ENCODE results near the gene WDR1. TPM values are rescaled to one million over a fixed set of nuclear protein-coding genes. Genes with fewer than 3 reads are reported as not detected.

Gene WDR1
- total RNA-seq, 4 donors from 2014 or later, result 361 to 536 (median 485) TPM

DNA sequence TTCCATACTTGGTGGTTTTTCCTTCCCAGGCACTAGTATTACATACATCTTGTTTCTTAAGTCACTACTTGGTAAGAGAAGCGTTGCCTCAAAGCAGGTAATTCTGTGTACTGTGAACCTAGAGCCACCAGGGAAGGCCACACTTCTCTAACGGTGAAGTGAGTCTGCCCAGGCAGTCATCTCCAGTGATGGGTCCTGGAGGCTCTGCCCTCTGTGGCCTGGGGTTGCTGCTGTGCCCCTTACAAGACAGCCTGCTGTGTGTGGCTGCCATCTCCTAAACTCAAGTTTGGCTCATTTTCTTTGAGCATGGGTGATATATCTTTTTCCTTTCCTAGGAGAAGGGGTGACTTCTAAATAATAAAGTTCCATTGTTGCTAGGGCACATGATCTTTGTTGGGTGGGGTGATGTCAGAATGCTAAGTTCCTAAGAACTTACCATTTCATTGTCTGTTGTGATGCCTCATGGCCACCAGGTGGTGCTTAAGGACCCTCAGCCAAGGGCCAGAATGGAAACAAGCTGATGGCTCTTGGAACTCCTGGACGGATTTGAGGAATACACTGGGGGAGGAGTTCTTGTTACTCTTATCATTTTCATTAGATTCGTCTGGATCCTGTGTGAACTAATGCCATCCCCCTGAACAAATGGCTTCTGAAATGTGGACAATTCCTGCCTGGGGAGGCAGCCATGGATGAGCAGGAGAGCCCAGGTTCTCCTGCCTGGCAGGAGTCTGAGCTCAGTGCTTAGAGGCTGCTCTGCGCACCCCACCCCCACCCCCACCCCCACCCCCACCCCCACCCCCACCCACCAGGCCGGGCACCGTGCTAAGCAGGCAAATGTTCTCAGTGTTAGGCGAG lies 41.1 kb upstream of the WDR1 start:
- no peak for DNase-seq (ENCODE audit: extremely low spot score)
- WGBS, result 40% methylated on average over 4 of the region's 8 CpGs
- H3K36me3 ChIP-seq, result no peaks in the 10 kb centered on the region
- H3K4me1 ChIP-seq, result peaks cover 0 to 33% (median 20%) of the 10 kb centered on the region in 4 donors
- intact Hi-C loops (cut with DNase I), result loop anchor here (1.0 to 5.0 kb wide), 3 partner anchors 35 to 395 kb away; no protein-coding TSS in a partner anchor
- TF ChIP-seq POLR2AphosphoS5 (IDR thresholded peaks at IDR 0.05) (peak in 1 of 2 donors; percentile 16), EP300 (IDR thresholded peaks at IDR 0.05) (no peak), POLR2A (IDR thresholded peaks at IDR 0.05; ENCODE audit: low read depth) (no peak)
- TF ChIP-seq, protein P1, sequence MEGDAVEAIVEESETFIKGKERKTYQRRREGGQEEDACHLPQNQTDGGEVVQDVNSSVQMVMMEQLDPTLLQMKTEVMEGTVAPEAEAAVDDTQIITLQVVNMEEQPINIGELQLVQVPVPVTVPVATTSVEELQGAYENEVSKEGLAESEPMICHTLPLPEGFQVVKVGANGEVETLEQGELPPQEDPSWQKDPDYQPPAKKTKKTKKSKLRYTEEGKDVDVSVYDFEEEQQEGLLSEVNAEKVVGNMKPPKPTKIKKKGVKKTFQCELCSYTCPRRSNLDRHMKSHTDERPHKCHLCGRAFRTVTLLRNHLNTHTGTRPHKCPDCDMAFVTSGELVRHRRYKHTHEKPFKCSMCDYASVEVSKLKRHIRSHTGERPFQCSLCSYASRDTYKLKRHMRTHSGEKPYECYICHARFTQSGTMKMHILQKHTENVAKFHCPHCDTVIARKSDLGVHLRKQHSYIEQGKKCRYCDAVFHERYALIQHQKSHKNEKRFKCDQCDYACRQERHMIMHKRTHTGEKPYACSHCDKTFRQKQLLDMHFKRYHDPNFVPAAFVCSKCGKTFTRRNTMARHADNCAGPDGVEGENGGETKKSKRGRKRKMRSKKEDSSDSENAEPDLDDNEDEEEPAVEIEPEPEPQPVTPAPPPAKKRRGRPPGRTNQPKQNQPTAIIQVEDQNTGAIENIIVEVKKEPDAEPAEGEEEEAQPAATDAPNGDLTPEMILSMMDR (IDR thresholded peaks at IDR 0.05), result peak; percentile 82 to 85 (median 84)
- peak overlapping the region in 1 of 4 donors; percentile 14 for H3K4me3 ChIP-seq
- H3K9me3 ChIP-seq, result no peaks in the 10 kb centered on the region
- H3K27ac ChIP-seq (replicated peaks in 1 of 4), result peak overlapping the region; percentile 73 to 76 (median 74)
- H3K27me3 ChIP-seq, result no peaks in the 10 kb centered on the region

DNA sequence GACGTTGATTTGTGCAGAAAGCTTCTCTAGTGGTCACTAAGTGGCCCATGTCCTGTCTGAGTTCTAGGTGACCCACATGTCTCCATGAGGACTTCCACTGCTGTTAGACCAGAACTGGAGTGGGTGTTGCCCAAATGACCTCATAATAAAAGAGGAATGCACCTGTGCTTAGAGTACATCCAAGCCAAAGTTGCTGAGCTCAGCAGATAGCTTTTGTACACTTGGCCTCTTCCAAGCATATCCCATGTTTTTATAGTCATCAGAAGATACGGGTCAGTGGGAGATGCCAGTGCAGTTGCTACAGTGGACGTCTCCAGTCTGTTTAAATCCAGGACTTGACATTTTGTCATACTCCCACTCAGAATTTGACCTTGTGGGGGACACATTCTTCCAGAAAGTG lies 37.6 kb upstream of the WDR1 start:
- intact Hi-C loops (cut with DNase I), result no loop called here

DNA sequence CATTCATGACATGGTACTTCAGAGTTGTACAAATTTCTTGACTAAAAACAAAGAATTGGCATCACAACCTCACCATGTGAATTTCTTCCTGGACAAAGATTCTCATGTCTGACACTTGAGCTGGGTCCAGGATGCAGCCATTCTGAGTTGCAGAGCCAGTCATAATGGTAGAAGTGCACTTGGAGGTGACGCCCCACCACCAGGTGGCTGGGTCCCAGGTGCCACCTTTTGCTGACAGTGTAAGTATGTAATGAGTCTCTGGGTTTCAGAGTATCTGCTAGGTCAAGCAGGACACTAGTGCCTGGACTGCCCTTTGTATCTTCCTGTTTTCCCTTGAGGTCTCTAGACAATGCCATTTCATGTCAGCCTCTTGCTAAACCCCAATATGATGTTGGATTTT lies 36.6 kb upstream of the WDR1 start:
- H3K27ac ChIP-seq (replicated peaks in 1 of 4), result no peak overlapping the region
- TF ChIP-seq POLR2A (IDR thresholded peaks at IDR 0.05; ENCODE audit: low read depth), result no peak
- TF ChIP-seq, protein P1 (IDR thresholded peaks at IDR 0.05), result no peak
- TF ChIP-seq POLR2AphosphoS5 (IDR thresholded peaks at IDR 0.05), result no peak
- TF ChIP-seq EP300 (IDR thresholded peaks at IDR 0.05), result no peak
- H3K36me3 ChIP-seq, result no peaks in the 10 kb centered on the region
- H3K4me3 ChIP-seq, result no peak overlapping the region
- intact Hi-C loops (cut with DNase I), result no loop called here
- H3K4me1 ChIP-seq, result peaks cover 0 to 10% (median 8%) of the 10 kb centered on the region in 4 donors
- no peaks in the 10 kb centered on the region for H3K27me3 ChIP-seq
- H3K9me3 ChIP-seq, result no peaks in the 10 kb centered on the region
- 100% methylated on average over 1 of the region's 1 CpG for WGBS
- DNase-seq (ENCODE audit: extremely low spot score), result no peak

More for the DNA sequence above, 37.6 kb upstream of the WDR1 start:
- TF ChIP-seq, protein P1 (IDR thresholded peaks at IDR 0.05), result no peak
- TF ChIP-seq POLR2A (IDR thresholded peaks at IDR 0.05; ENCODE audit: low read depth), result no peak
- no peak for TF ChIP-seq EP300 (IDR thresholded peaks at IDR 0.05)
- no peak for TF ChIP-seq POLR2AphosphoS5 (IDR thresholded peaks at IDR 0.05)
- no peak overlapping the region for H3K4me3 ChIP-seq
- peaks cover 0 to 19% (median 19%) of the 10 kb centered on the region in 4 donors for H3K4me1 ChIP-seq
- 97% methylated on average over 3 of the region's 3 CpGs for WGBS
- H3K27ac ChIP-seq (replicated peaks in 1 of 4), result no peak overlapping the region
- DNase-seq (ENCODE audit: extremely low spot score), result no peak
- H3K36me3 ChIP-seq, result no peaks in the 10 kb centered on the region
- no peaks in the 10 kb centered on the region for H3K9me3 ChIP-seq
- H3K27me3 ChIP-seq, result no peaks in the 10 kb centered on the region

DNA sequence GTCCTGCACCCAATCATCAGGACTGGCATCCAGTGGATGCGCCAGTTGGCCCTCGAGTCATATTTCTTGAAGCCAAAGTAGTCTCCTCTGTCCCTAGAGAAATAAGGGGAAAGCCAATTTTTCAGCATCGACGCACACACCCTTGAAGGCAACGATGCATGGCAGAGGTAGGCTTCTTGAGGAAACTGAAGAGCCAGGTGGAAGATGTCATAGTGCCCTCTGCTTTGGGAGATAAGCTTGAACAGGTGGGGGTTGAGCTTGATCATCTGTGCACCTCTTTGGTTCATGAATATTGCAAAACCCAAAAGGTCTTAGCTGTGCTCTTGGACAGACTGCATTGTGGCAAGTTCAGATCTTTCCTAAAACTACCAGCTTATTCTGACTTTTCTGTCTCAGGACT lies 34.6 kb upstream of the WDR1 start:
- no peak for DNase-seq (ENCODE audit: extremely low spot score)
- no peaks in the 10 kb centered on the region for H3K27me3 ChIP-seq
- intact Hi-C loops (cut with DNase I), result no loop called here
- WGBS, result 87% methylated on average over 5 of the region's 5 CpGs
- H3K9me3 ChIP-seq, result no peaks in the 10 kb centered on the region
- TF ChIP-seq POLR2AphosphoS5 (IDR thresholded peaks at IDR 0.05), result no peak
- TF ChIP-seq EP300 (IDR thresholded peaks at IDR 0.05), result no peak
- no peaks in the 10 kb centered on the region for H3K4me1 ChIP-seq
- H3K27ac ChIP-seq (replicated peaks in 1 of 4), result no peak overlapping the region
- no peaks in the 10 kb centered on the region for H3K36me3 ChIP-seq
- no peak overlapping the region for H3K4me3 ChIP-seq

DNA sequence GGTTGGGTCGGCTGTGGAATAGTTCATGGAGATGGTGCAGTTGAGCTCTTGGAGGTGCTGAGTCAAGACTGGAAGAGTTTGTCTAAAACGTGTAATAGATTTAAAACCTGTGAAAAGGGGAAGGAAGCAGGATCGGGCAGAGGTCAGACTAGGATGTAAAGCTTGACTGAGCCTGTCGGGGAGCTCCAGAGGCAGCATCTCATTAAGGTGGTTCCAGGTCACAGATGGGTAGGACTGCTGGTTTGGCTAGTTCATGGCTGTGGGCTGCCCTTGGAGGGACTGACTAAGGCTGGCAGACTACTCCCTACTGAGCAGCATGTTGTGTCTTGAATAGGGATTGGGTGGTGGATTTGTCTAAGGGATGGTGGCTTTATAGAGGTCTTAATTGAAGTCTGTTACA lies 28.4 kb upstream of the WDR1 start:
- H3K4me1 ChIP-seq, result no peaks in the 10 kb centered on the region
- no peaks in the 10 kb centered on the region for H3K36me3 ChIP-seq
- no peak for DNase-seq (ENCODE audit: extremely low spot score)
- intact Hi-C loops (cut with DNase I), result no loop called here
- TF ChIP-seq, protein P1 (IDR thresholded peaks at IDR 0.05), result no peak
- TF ChIP-seq POLR2A (IDR thresholded peaks at IDR 0.05; ENCODE audit: low read depth) (no peak), POLR2AphosphoS5 (IDR thresholded peaks at IDR 0.05) (no peak), EP300 (IDR thresholded peaks at IDR 0.05) (no peak)
- WGBS, result 79% methylated on average over 4 of the region's 4 CpGs
- no peak overlapping the region for H3K27ac ChIP-seq (replicated peaks in 1 of 4)
- H3K27me3 ChIP-seq, result no peaks in the 10 kb centered on the region
- no peaks in the 10 kb centered on the region for H3K9me3 ChIP-seq
- no peak overlapping the region for H3K4me3 ChIP-seq
